NCI-H128 (cell line): ENCODE data around the gene SYT11.
A peak's percentile ranks its signal among the peaks of the same experiment; 100 is the strongest.
"Not testable (repeated sequence)": the region's sequence is repeated elsewhere in the genome, so short reads cannot be mapped to it uniquely, and the experiment has no call there.

Experiments
- DNase-seq: peaks from one replicate; lab custom pipeline; 2025; ENCODE audit not compliant: unreplicated experiment; lab: John Stamatoyannopoulos, UW

SYT11 gene

GRCh38 chr1:155898888-155899287, 39.5 kb downstream of the SYT11 start:
- DNase-seq: no peak

- DNase-seq: no peak
These were observed 40.3 kb downstream of the SYT11 start for GRCh38 chr1:155899683-155900082.

GRCh38 chr1:155900161-155900560, 40.8 kb downstream of the SYT11 start:
- no peak for DNase-seq

DNA sequence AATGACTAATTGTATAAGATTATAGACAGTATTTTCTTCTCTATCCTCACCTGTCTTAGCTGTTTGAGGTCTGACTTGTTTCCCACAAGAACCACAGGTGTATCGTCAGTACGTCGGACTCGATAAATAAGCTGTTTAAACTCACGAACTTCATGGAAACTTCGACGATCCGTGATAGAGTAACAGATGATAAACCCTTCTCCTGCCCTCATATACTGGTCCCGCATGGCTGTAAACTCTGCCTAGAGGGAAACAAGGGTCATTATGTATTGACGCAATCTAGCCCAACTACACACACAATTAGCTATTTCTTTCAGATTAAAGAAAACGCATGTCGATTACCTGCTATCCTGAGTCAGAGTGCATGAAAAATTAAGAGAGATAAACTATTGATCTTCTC, 44.9 kb downstream of the SYT11 start:
- no peak for DNase-seq

- no peak for DNase-seq
These were observed 50.5 kb downstream of the SYT11 start for GRCh38 chr1:155909894-155910293.

- DNase-seq: no peak
These were observed 51.3 kb downstream of the SYT11 start for GRCh38 chr1:155910621-155911121.

DNA sequence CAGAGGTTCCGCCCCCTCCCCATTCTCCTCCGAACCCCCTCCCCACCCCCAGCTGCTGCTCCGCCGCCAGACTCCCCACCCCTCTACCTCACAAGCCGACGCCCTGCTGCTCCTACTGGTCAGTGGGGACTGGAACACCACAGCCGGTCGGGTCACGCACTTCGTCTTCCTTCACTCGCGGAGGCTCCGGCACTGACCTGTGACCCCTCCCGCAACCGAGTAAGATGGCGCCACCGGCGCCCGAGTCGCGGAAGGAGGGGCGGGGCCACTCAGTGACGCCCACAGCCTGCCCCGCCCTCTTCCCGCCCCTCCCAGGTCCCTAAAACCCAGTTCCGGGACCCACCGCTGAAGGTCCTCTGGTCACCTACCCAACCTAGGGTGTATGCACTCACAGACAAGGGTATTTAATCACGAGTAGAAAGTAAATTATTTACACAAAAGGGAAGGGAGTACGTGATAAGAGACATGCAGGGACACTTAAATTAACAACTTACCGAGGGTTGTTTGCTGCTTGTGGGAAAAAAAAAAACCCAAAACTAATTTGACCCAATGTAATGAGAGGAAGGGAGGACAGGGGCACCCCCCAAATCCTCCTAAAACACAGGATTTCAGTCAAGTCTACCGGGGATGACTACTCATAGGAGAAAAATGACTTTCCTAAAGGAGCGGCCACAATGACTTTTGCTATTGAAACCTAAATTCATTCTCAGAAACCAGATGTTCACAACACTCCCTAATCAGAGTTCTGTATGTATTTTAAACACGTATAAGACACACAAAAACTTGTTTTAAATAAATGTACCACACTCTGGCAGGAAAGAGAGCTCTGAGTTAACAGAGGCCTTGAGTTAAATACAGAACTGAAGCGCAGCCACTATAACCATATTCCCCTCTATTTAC, 52.0 kb downstream of the SYT11 start, which contains the start of gene RIT1:
Gene RIT1 (minus strand): TSS at position 194 of the 900 bp plus-strand sequence. CDS start 588 bp downstream, outside the sequence.
- peak; percentile 63 for DNase-seq

DNA sequence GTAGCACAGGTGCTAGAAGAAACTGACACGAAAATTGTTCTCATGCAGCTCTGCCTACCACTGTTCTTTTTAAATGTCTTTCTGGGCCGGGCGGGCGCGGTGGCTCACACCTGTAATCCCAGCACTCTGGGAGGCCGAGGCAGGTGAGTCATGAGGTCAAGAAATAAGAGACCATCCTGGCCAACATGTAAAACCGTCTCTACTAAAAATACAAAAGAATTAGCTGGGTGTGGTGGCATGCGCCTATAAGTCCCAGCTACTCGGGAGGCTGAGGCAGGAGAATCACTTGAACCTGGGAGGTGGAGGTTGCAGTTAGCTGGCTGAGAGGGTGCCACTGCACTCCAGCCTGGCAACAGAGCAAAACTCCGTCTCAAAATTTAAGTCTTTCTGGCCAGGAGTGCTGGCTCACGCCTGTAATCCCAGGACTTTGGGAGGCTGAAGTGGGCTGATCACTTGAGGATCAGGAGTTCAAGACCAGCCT, 52.7 kb downstream of the SYT11 start:
- DNase-seq: no peak

DNA sequence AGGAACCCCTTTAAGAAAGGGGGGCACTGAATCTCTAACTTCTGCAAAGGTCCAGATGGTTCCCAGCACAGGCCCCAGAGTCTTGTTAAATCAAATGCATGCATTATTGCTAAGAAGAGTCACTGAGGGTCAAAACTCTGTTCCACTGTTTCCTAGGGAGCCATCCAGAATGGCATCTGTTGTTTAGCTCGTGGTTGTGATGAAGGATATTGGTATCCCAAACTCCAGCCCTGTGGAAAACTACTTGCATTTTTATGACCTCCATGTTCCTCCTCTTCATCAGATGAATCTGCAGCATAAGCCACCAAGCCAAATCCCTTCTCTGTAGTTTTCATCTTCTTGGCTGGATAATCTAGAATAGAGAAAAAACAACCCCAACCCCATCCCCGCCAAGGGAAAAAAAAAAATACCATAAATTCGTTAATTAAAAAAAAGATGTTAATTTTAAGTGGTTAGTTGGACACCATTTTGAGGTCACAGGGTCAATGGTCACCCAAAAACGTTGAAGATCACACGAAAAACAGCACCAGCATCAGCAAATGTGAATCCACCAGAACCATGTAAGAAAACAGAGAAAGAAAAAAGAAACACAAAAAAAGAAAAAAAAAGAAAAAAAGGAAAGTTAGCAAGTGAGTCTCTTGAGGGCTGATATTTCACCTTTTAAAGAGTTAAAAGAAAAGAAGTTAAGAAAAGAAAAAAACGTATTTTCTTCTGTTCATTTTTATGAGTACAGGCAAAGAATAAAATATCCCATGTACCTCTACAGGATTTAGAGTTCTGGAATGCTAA, 54.8 kb downstream of the SYT11 start:
- DNase-seq: no peak

- no peak for DNase-seq
These were observed 59.3 kb downstream of the SYT11 start for GRCh38 chr1:155918660-155919059.

- DNase-seq: no peak
These were observed 60.4 kb downstream of the SYT11 start for GRCh38 chr1:155919801-155920200.

DNA sequence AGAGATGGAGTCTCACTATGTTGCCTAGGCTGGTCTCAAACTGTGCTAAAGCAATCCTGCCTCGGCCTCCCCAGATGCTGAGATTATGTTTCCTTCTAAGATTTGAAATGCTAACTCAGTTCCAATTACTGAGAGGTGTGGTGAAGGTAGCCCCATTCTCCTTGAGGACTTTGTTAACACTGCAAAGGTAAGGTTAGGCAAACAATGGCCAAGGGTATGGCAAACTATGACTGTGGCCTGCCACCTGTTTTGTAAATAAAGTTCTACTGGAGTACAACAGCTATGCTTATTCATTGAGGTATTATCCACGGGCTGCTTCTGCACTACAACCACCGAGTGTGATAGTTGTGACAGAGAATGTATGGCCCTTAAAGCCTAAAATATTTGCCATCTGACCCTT, 61.4 kb downstream of the SYT11 start:
- no peak for DNase-seq

GRCh38 chr1:155925506-155925905, 66.1 kb downstream of the SYT11 start:
- no peak for DNase-seq

- DNase-seq: no peak
These were observed 69.7 kb downstream of the SYT11 start for GRCh38 chr1:155929057-155929456.

- DNase-seq: not testable (repeated sequence)
These were observed 71.4 kb downstream of the SYT11 start for GRCh38 chr1:155930725-155931124.

DNA sequence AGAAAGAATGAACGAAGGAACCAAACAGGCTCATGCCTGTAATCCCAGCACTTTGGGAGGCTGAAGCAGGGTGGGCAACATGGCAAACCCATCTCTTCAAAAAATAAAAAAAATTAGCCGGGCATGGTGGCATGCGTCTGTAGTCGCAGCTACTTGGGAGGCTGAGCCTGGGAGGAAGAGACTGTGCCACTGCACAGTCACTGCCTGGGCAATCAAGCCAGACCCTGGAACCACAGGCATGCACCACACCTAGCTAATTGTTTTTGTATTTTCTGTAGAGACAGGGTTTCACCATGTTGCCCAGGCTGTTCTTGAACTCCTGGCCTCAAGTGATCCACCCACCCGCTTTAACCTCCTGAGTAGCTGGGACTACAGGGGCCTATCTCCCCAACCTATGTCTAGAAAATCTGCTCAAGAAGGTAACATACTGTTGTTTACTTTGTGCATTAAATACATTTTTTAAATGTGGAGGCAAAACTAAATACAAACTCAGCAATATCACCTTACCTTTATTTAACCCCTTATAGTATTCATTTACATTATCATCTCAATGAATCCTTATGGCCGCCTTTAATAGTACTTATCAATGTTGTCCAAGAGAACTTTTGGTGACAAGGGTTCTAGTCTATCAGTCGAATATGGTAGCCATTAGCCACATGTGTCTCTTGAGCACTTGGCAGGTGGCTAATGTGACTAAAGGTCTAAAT, 72.1 kb downstream of the SYT11 start:
- no peak for DNase-seq

- DNase-seq: no peak
These were observed 72.7 kb downstream of the SYT11 start for GRCh38 chr1:155932081-155932480.

- no peak for DNase-seq
These were observed 73.1 kb downstream of the SYT11 start for GRCh38 chr1:155932487-155932886.

DNA sequence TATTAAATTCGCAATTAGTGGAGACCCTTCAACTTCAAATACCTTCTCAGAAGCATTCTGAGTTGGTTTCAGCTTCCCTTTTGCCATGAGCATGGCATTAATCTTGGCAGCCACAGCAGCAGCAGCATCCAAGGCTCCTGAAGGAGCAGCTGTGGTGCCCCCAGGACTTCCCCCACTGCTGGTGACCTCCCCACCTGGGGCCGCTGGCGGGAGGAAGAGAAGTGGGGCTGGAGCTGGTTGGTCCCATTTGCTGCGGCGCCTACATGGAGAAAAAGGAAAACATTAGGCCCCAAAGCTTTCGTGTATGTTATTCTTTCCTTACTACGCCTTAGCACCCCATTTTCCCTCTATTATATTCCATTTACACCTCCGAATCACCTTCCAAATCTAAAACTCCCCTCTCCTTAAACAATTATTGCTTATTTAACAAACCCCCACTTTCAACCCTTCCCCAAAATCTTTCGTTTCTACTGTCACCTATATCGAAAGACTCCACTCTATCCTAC, 74.3 kb downstream of the SYT11 start:
- no peak for DNase-seq

DNA sequence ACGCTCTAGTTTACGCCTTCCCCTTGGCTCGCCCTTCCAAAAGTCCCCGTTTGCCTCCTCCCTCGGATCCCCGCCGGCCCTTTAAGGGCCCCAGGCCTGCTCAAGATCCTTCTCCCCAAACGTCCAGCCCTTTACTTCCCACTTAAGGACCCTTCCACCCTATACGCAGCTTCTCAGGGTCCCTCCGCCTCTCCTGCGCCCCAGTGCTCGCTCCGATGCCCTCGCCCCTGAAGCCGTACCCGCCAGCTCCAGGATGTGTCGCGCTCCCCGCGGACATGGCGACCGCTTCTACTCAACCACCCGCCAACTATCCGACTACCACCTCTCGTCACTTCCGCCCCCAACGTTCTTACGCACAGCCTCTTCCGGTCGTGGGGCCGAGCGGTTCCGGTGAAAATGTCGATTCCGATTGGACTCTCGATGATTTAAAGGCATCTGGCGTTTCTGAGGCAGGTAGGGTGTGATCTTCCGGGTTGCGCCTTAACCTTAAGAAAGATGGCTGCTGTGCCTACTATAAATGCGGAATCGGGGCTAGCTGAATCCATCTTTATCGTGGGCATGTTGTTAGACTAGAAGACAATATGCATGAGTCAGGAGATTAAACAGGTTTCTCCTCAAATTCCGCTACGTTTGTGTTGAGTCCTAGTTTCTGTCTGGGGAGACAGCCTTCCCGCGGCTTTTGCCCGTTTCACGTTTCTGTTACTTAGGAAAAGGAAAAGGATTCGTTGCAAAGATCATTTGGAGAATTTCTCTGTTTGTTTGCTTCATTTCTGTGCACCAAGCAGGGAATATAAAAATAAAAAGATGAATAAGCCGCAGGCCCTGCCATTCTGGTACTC, 74.9 kb downstream of the SYT11 start, which contains the start of gene KHDC4:
Gene KHDC4 (minus strand): TSS at position 317 of the 839 bp plus-strand sequence. CDS start 40 bp downstream, at position 277.
- DNase-seq: peak; percentile 99
